Fibroblast of lung (primary cell): ENCODE results near the gene SUPT20HL2. TPM values are rescaled to one million over a fixed set of nuclear protein-coding genes. Genes with fewer than 3 reads are reported as not detected.

Experiments used
- DNase-seq, 2 donors: peaks; one replicate each; pipeline versions ENCODE4 v3.0.0 to v3.0.0-alpha.2; 2010; ENCODE audit warnings: low read depth in 2 of 2
- H2AFZ ChIP-seq: 2 replicates; pipeline ENCODE4 v1.5.1; 2012; ENCODE audit warnings: low read length, control low read depth, inconsistent platforms
- H3K27ac ChIP-seq: 2 replicates; pipeline ENCODE4 v1.5.1; 2011; ENCODE audit warnings: low read length, control low read depth; ENCODE audit not compliant: insufficient read depth
- H3K27me3 ChIP-seq: 2 replicates; pipeline ENCODE4 v1.5.1; 2011; ENCODE audit warnings: mild to moderate bottlenecking, low read length; ENCODE audit not compliant: control insufficient read depth, insufficient read depth
- H3K36me3 ChIP-seq: 2 replicates; pipeline ENCODE4 v1.5.1; 2011; ENCODE audit warnings: low read length; ENCODE audit not compliant: control insufficient read depth, insufficient read depth
- H3K4me1 ChIP-seq: 2 replicates; pipeline ENCODE4 v1.5.1; 2011; ENCODE audit warnings: low read length; ENCODE audit not compliant: control insufficient read depth, insufficient read depth; ENCODE audit errors: extremely low read depth
- H3K4me2 ChIP-seq: 2 replicates; pipeline ENCODE4 v1.5.1; 2011; ENCODE audit warnings: low read length, control low read depth; ENCODE audit not compliant: insufficient read depth; ENCODE audit errors: extremely low read depth
- H3K4me3 ChIP-seq, 4 experiments: fragments of 200-600 bp in 1 of 4; sonication (generic) in 1 of 4; replicated peaks in 1 of 4; 2 replicates each; pipeline ENCODE4 v1.5.1; 2011 to 2016; ENCODE audit warnings: low read length in 4 of 4, low read depth in 3 of 4, mild to moderate bottlenecking in 3 of 4, control low read depth in 2 of 4, inconsistent platforms in 1 of 4, mixed read lengths in 1 of 4; ENCODE audit not compliant: insufficient read depth in 1 of 4; ENCODE audit errors: control extremely low read depth in 1 of 4
- H3K79me2 ChIP-seq: 2 replicates; pipeline ENCODE4 v1.5.1; 2012; ENCODE audit warnings: mild to moderate bottlenecking, low read length, inconsistent platforms; ENCODE audit not compliant: control insufficient read depth, insufficient read depth
- H3K9ac ChIP-seq: 2 replicates; pipeline ENCODE4 v1.5.1; 2011; ENCODE audit warnings: mild to moderate bottlenecking, low read length, control low read depth; ENCODE audit not compliant: insufficient read depth
- H3K9me3 ChIP-seq: 2 replicates; pipeline ENCODE4 v1.5.1; 2012; ENCODE audit warnings: low read depth, low read length; ENCODE audit not compliant: control insufficient read depth, insufficient read depth
- H4K20me1 ChIP-seq: 2 replicates; pipeline ENCODE4 v1.5.1; 2011; ENCODE audit warnings: low read length; ENCODE audit not compliant: control insufficient read depth, insufficient read depth; ENCODE audit errors: extremely low read depth
- CTCF ChIP-seq, 2 donors: IDR thresholded peaks in 1 of 2; conservative IDR thresholded peaks in 1 of 2; 1 replicate in 1 of 2; 2 replicates in 1 of 2; pipeline ENCODE4 v1.5.1; 2011 to 2012; ENCODE audit warnings: low read length in 2 of 2, control low read depth in 1 of 2, inconsistent platforms in 1 of 2, low read depth in 1 of 2, mild to moderate bottlenecking in 1 of 2
- EZH2 ChIP-seq: IDR thresholded peaks from 2 replicates; pipeline ENCODE4 v1.5.1; 2012; ENCODE audit warnings: low read length, control low read depth, mild to moderate bottlenecking; ENCODE audit errors: missing control alignments
- polyA plus RNA-seq, 2 donors: library from polyadenylated mRNA; depleted of rRNA in 1 of 2; stranded (reverse) in 1 of 2; unstranded in 1 of 2; fragments of >200 nt; gene quantifications; 2 replicates each; pipeline ENCODE4 v1.2.1, GENCODE V29; 2011 to 2012; ENCODE audit warnings: missing spikeins in 1 of 2
- total RNA-seq: library from RNA; depleted of rRNA; stranded (reverse); fragments of >200 nt; gene quantifications from 2 replicates; pipeline ENCODE4 v1.2.1, GENCODE V29; 2014

The SUPT20HL2 gene
- total and polyA plus RNA-seq, 2 donors (not counting 1 experiment from before 2014, with no cell fraction given) = not detected

- Histone ChIP-seq H3K36me3 (no peaks in the 10 kb centered on the region), H2AFZ (no peak overlapping the region)
Observed at GRCh38 chrX:24340501-24340900, 26.6 kb upstream of the SUPT20HL2 start.

GRCh38 chrX:24339911-24340310 lies 26.0 kb upstream of the SUPT20HL2 start:
- Histone ChIP-seq H3K36me3 (no peaks in the 10 kb centered on the region), H3K4me3 (no peak overlapping the region), H3K9me3 (no peaks in the 10 kb centered on the region), H3K9ac (no peak overlapping the region), H2AFZ (no peak overlapping the region), H3K79me2 (no peaks in the 10 kb centered on the region), H3K27ac (no peak overlapping the region), H3K4me2 (no peak overlapping the region), H3K27me3 (no peaks in the 10 kb centered on the region), H3K4me1 (no peaks in the 10 kb centered on the region), H4K20me1 (no peaks in the 10 kb centered on the region)
- no peak for DNase-seq
- no peak for TF ChIP-seq CTCF (conservative IDR thresholded peaks at IDR 0.05 in 1 of 2, IDR thresholded peaks at IDR 0.05 in 1 of 2; ENCODE audit: low read depth in 1 of 2, low read length in 2 of 2)

More at GRCh38 chrX:24340501-24340900, 26.6 kb upstream of the SUPT20HL2 start:
- Histone ChIP-seq H4K20me1 (no peaks in the 10 kb centered on the region), H3K9ac (no peak overlapping the region), H3K4me3 (no peak overlapping the region), H3K79me2 (no peaks in the 10 kb centered on the region), H3K27ac (no peak overlapping the region), H3K4me1 (no peaks in the 10 kb centered on the region), H3K9me3 (no peaks in the 10 kb centered on the region), H3K4me2 (no peak overlapping the region), H3K27me3 (no peaks in the 10 kb centered on the region)
- DNase-seq = no peak
- TF ChIP-seq EZH2 = no peak
- no peak for TF ChIP-seq CTCF (conservative IDR thresholded peaks at IDR 0.05 in 1 of 2, IDR thresholded peaks at IDR 0.05 in 1 of 2; ENCODE audit: low read depth in 1 of 2, low read length in 2 of 2)

- Histone ChIP-seq H4K20me1 (no peaks in the 10 kb centered on the region), H3K4me3 (no peak overlapping the region), H3K9ac (no peak overlapping the region), H2AFZ (no peak overlapping the region), H3K27ac (no peak overlapping the region), H3K79me2 (no peaks in the 10 kb centered on the region), H3K36me3 (no peaks in the 10 kb centered on the region), H3K9me3 (no peaks in the 10 kb centered on the region), H3K4me1 (no peaks in the 10 kb centered on the region), H3K4me2 (no peak overlapping the region), H3K27me3 (no peaks in the 10 kb centered on the region)
- TF ChIP-seq CTCF (conservative IDR thresholded peaks at IDR 0.05 in 1 of 2, IDR thresholded peaks at IDR 0.05 in 1 of 2; ENCODE audit: low read depth in 1 of 2, low read length in 2 of 2) = no peak
- peak in 1 of 2 donors; percentile 23 for DNase-seq
Observed at GRCh38 chrX:24335871-24336270, 22.0 kb upstream of the SUPT20HL2 start.
